ENCODE results near the gene RANBP10. TPM values are rescaled to one million over a fixed set of nuclear protein-coding genes. Genes with fewer than 3 reads are reported as not detected.

The RANBP10 gene
- polyA plus RNA-seq, 2 of the 4 experiments (the other 2 are of a cell fraction), result 7.5 to 9.8 TPM

- TF ChIP-seq TP53 (CRISPR knock-in tag; IDR thresholded peaks at IDR 0.05) (no peak; the same call in 1 of the 2 replicates), CEBPB (IDR thresholded peaks at IDR 0.05) (no peak), HMGXB4 (CRISPR knock-in tag; IDR thresholded peaks at IDR 0.05; ENCODE audit: borderline replicate concordance) (no peak), RNF2 (IDR thresholded peaks at IDR 0.05; ENCODE audit: borderline replicate concordance, low read depth) (no peak), POLR2A (IDR thresholded peaks at IDR 0.05; ENCODE audit: low read length) (peak; percentile 56), PBX3 (IDR thresholded peaks at IDR 0.05) (no peak), FOXS1 (CRISPR knock-in tag; IDR thresholded peaks at IDR 0.05) (no peak), NR3C1 (IDR thresholded peaks at IDR 0.05) (no peak), KDM5A (IDR thresholded peaks at IDR 0.05) (no peak), ELK1 (IDR thresholded peaks at IDR 0.05; ENCODE audit: low read depth, low read length) (no peak), MAFK (IDR thresholded peaks at IDR 0.05; ENCODE audit: partially characterized antibody) (no peak), JUN (IDR thresholded peaks at IDR 0.05) (peak in 1 of 2 experiments; percentile 81; a peak in 2 of 5 replicates)
Measured at GRCh38 chr16:67841816-67842508, 35.6 kb upstream of the RANBP10 start, which contains the start of gene THAP11 (continued).

- peak overlapping the region; percentile 87 for H3K4me2 ChIP-seq
- ChIA-PET CTCF (interaction anchor here (0.8 to 3.3 kb wide), 7 partner anchors 11 to 42 kb away, joined by 3 to 25 read pairs (median 3); no protein-coding TSS in a partner anchor), POLR2A (no interaction called here)
- ATAC-seq (peak; percentile 11 to 22; a peak in 5 of 6 replicates), FAIRE-seq (no peak), DNase-seq (ENCODE audit: low read depth in 1 of 2, low spot score in 1 of 2) (no peak)
- peak overlapping the region; percentile 97 to 98 for H3K27ac ChIP-seq
- WGBS (ENCODE audit: missing lambda C conversion rate), result 49% methylated on average over 17 of the region's 17 CpGs
- TF ChIP-seq MAFK (IDR thresholded peaks at IDR 0.05; ENCODE audit: partially characterized antibody), result no peak
- TF ChIP-seq RARB (CRISPR knock-in tag; IDR thresholded peaks at IDR 0.05), result no peak
- TF ChIP-seq REST (IDR thresholded peaks at IDR 0.05), result no peak
- TF ChIP-seq CBX8 (IDR thresholded peaks at IDR 0.05), result no peak
- 0 out of 2 replicates have a peak, but pooled peaks have one; percentile 25 for TF ChIP-seq RFX5 (IDR thresholded peaks at IDR 0.05)
- H3K4me1 ChIP-seq, result peaks cover 33% of the 10 kb centered on the region
- peak overlapping the region; percentile 58 for H3K4me3 ChIP-seq
- H3K9me3 ChIP-seq, result no peaks in the 10 kb centered on the region
Measured at GRCh38 chr16:67841198-67841815, 34.9 kb upstream of the RANBP10 start.

Data from A549 (cell line).